Esophagus muscularis mucosa (tissue), 3 donors: ENCODE data around the gene ZNF648.

Source experiments
- POLR2A ChIP-seq: fragments of 450-650 bp; IDR thresholded peaks from one replicate; pipeline ENCODE4 v1.6.1; 2017; ENCODE audit warnings: antibody characterized with exemption, moderate library complexity, mild to moderate bottlenecking, low read depth
- POLR2AphosphoS5 ChIP-seq, 2 donors: sonication (generic); formaldehyde crosslinking; IDR thresholded peaks; one replicate each; pipeline ENCODE4 v1.6.1; 2017; ENCODE audit warnings: antibody characterized with exemption in 2 of 2
- TF ChIP-seq, protein P1 (sequence below), 3 experiments: fragments of 200-600 bp in 2 of 3; fragments of 450-650 bp in 1 of 3; sonication (generic) in 2 of 3; IDR thresholded peaks; one replicate each; pipeline ENCODE4 v1.5.1; 2017 to 2019; ENCODE audit warnings: antibody characterized with exemption in 3 of 3, mild to moderate bottlenecking in 2 of 3, moderate library complexity in 1 of 3

DNA sequence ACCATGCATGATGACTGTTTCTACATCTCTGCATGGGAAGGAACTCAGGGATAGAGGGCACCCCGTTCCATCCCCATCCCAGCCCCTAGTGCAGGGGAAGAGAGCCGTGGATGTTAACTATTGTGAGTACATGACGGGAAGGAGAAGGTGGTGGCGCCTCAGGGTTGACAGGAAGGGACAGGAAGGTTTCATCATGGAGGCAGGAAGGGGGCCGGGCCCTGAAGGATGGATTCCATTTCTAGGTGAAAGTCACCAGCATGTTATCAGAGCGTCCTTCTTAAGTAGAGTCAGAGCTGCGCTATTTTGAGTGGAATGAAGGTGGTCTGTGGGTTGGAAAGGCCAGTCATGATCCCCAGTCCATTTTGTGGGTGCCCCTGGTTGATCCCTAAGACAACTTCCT lies 25.1 kb upstream of the ZNF648 start:
- TF ChIP-seq, protein P1, sequence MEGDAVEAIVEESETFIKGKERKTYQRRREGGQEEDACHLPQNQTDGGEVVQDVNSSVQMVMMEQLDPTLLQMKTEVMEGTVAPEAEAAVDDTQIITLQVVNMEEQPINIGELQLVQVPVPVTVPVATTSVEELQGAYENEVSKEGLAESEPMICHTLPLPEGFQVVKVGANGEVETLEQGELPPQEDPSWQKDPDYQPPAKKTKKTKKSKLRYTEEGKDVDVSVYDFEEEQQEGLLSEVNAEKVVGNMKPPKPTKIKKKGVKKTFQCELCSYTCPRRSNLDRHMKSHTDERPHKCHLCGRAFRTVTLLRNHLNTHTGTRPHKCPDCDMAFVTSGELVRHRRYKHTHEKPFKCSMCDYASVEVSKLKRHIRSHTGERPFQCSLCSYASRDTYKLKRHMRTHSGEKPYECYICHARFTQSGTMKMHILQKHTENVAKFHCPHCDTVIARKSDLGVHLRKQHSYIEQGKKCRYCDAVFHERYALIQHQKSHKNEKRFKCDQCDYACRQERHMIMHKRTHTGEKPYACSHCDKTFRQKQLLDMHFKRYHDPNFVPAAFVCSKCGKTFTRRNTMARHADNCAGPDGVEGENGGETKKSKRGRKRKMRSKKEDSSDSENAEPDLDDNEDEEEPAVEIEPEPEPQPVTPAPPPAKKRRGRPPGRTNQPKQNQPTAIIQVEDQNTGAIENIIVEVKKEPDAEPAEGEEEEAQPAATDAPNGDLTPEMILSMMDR (IDR thresholded peaks at IDR 0.05), result no peak
- TF ChIP-seq POLR2AphosphoS5 (IDR thresholded peaks at IDR 0.05) (no peak), POLR2A (no peak)
